Sigmoid colon (tissue), 7 donors: ENCODE measurements around the gene UBE2N. TPM values are rescaled to one million over a fixed set of nuclear protein-coding genes. Genes with fewer than 3 reads are reported as not detected.
"Not testable (repeated sequence)": the region's sequence is repeated elsewhere in the genome, so short reads cannot be mapped to it uniquely, and the experiment has no call there.

Experiments
- DNase-seq: peaks from one replicate; pipeline ENCODE4 v3.0.0-alpha.2; 2019
- H3K27ac ChIP-seq, 4 donors: fragments of 200-600 bp; sonication (generic); one replicate each; pipeline ENCODE4 v1.5.1; 2016 to 2019; ENCODE audit warnings: mild to moderate bottlenecking in 1 of 4
- H3K27me3 ChIP-seq, 3 donors: fragments of 200-600 bp; sonication (generic); one replicate each; pipeline ENCODE4 v1.5.1; 2019; ENCODE audit warnings: mild to moderate bottlenecking in 1 of 3
- H3K36me3 ChIP-seq, 4 donors: fragments of 200-600 bp; sonication (generic); one replicate each; pipeline ENCODE4 v1.5.1; 2016 to 2019
- H3K4me1 ChIP-seq, 4 donors: fragments of 200-600 bp; sonication (generic); one replicate each; pipeline ENCODE4 v1.5.1; 2017 to 2019
- H3K4me3 ChIP-seq, 4 donors: fragments of 200-600 bp; sonication (generic); one replicate each; pipeline ENCODE4 v1.5.1; 2017 to 2019; ENCODE audit warnings: mild to moderate bottlenecking in 2 of 4, moderate library complexity in 1 of 4
- H3K9me3 ChIP-seq, 4 donors: fragments of 200-600 bp in 3 of 4; sonication (generic) in 3 of 4; one replicate each; pipeline versions ENCODE4 v1.5.1 to v1.6.1; 2013 to 2019
- EP300 ChIP-seq, 4 donors: sonication (generic); formaldehyde crosslinking; IDR thresholded peaks; one replicate each; pipeline ENCODE4 v1.6.1; 2017; ENCODE audit warnings: antibody characterized with exemption in 4 of 4
- POLR2A ChIP-seq, 2 donors: fragments of 450-650 bp; IDR thresholded peaks; one replicate each; pipeline ENCODE4 v1.6.1; 2016; ENCODE audit warnings: antibody characterized with exemption in 2 of 2, mild to moderate bottlenecking in 2 of 2, moderate library complexity in 2 of 2
- POLR2AphosphoS5 ChIP-seq, 4 donors: sonication (generic); formaldehyde crosslinking; IDR thresholded peaks; one replicate each; pipeline ENCODE4 v1.6.1; 2017; ENCODE audit warnings: antibody characterized with exemption in 4 of 4
- WGBS, 2 donors: extraction: QIAGEN DNeasy Blood & Tissue Kit; methylation state at CpG; one replicate each; pipeline ENCODE4 v1.1.7; 2013; 5-methylcytosine and 5-hydroxymethylcytosine counted together
- intact Hi-C: fragments of 100-400 bp; cut with DNase I; formaldehyde crosslinking; loops from one replicate; pipeline ENCODE4 v1.15.1; 2023
- polyA plus RNA-seq, 3 donors: library from polyadenylated mRNA; stranded (reverse); fragments of 200-250 nt; gene quantifications; one replicate each; pipeline ENCODE4 v1.2.3, GENCODE V29; 2013
- total RNA-seq, 4 donors: library from RNA; depleted of rRNA; stranded (reverse); fragments of >200 nt; gene quantifications; one replicate each; pipeline ENCODE4 v1.1.0, GENCODE V29; 2016
- TF ChIP-seq, protein P1 (sequence below), 4 experiments: fragments of 450-650 bp in 3 of 4; fragments of 200-600 bp in 1 of 4; IDR thresholded peaks; one replicate each; pipeline ENCODE4 v1.5.1; 2016 to 2019; ENCODE audit warnings: antibody characterized with exemption in 4 of 4, mild to moderate bottlenecking in 3 of 4, moderate library complexity in 2 of 4
- donor health status: healthy with polysubstance abuse.
- donor health status: Bipolar disorder and iron deficiency.
- donor health status: healthy.

The UBE2N gene
- total and polyA plus RNA-seq, 7 donors = 23.0 to 102 (median 28.0) TPM

DNA sequence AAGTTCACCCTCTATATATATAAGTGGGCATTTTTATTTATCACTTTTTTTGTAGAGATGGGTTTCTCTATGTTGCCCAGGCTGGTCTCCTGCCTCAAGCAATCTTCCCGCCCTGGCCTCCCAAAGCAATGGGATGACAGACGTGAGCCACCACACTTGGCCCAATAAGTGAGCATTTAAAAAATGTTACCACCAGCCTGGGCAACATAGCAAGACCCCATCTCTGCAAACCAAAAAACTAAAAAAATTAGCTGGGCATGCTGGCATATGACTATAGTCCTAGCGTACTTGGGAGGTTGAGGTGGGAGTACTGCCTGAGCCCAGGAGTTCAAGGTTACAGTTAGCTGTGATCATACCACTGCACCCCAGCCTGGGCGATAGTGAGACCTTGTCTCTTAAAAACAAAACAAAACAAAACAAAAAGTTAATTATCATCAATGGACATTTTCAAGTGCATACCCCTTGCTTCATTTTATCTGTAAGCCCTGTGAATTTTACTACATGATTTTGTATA, 23.7 kb downstream of the UBE2N start:
- TF ChIP-seq, protein P1, sequence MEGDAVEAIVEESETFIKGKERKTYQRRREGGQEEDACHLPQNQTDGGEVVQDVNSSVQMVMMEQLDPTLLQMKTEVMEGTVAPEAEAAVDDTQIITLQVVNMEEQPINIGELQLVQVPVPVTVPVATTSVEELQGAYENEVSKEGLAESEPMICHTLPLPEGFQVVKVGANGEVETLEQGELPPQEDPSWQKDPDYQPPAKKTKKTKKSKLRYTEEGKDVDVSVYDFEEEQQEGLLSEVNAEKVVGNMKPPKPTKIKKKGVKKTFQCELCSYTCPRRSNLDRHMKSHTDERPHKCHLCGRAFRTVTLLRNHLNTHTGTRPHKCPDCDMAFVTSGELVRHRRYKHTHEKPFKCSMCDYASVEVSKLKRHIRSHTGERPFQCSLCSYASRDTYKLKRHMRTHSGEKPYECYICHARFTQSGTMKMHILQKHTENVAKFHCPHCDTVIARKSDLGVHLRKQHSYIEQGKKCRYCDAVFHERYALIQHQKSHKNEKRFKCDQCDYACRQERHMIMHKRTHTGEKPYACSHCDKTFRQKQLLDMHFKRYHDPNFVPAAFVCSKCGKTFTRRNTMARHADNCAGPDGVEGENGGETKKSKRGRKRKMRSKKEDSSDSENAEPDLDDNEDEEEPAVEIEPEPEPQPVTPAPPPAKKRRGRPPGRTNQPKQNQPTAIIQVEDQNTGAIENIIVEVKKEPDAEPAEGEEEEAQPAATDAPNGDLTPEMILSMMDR (IDR thresholded peaks at IDR 0.05) = no peak
- TF ChIP-seq POLR2AphosphoS5 (IDR thresholded peaks at IDR 0.05) (no peak), EP300 (IDR thresholded peaks at IDR 0.05) (no peak), POLR2A (IDR thresholded peaks at IDR 0.05) (no peak)
- DNase-seq = no peak
- Histone ChIP-seq H3K27ac (no peak overlapping the region), H3K36me3 (no peaks in the 10 kb centered on the region), H3K4me3 (no peak overlapping the region), H3K27me3 (no peaks in the 10 kb centered on the region), H3K9me3 (no peaks in the 10 kb centered on the region), H3K4me1 (peaks cover 0 to 55% (median 28%) of the 10 kb centered on the region in 4 donors)
- 95 to 97% methylated on average over 4 of the region's 4 CpGs for WGBS, 2 donors
- intact Hi-C loops = no loop called here

DNA sequence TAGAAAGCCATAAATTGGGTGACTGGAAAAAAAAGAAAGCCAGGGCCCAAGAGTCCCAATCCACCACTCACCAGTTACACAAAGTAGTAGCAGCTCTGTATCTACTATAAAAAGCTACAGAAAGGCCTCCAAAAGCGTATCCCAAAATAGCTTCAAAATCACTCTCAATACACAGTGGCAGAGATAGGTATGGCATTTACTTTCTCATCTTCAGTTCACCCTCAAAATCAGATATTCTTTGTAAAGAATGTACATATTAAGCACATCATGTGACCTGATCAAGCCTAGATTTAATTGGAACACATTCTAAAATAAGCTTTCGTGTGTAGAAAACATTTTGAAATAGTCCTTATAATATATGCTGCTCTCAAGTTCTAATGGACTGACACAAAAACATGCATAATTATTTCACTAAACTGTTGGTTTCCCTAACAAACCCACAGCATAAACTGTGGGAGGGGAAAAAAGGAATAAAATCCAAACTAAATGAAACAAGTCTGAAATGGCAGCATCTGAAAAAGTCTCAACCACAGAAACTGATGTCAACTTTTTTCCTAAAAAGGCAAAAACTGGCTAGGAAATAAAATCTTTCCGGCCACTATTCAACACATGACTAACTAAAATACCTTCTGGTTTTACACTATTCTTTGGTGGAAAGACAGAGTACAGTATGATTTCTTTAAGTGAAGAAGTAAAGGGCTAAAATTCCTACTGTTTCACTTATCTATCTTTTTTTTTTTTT, 25.9 kb downstream of the UBE2N start:
- no peaks in the 10 kb centered on the region for H3K9me3 ChIP-seq
- peaks cover 0 to 1% (median 0%) of the 10 kb centered on the region in 4 donors for H3K36me3 ChIP-seq
- TF ChIP-seq EP300 (IDR thresholded peaks at IDR 0.05) (no peak), POLR2A (IDR thresholded peaks at IDR 0.05) (no peak), POLR2AphosphoS5 (IDR thresholded peaks at IDR 0.05) (no peak)
- TF ChIP-seq, protein P1 (IDR thresholded peaks at IDR 0.05) = no peak
- 69 to 86% methylated on average over 3 of the region's 3 CpGs for WGBS, 2 donors
- peaks cover 0 to 34% (median 19%) of the 10 kb centered on the region in 4 donors for H3K4me1 ChIP-seq
- H3K27ac ChIP-seq = peak overlapping the region in 2 of 4 donors; percentile 8 to 23
- H3K4me3 ChIP-seq = no peak overlapping the region
- no peak for DNase-seq
- no peaks in the 10 kb centered on the region for H3K27me3 ChIP-seq
- intact Hi-C loops = no loop called here

DNA sequence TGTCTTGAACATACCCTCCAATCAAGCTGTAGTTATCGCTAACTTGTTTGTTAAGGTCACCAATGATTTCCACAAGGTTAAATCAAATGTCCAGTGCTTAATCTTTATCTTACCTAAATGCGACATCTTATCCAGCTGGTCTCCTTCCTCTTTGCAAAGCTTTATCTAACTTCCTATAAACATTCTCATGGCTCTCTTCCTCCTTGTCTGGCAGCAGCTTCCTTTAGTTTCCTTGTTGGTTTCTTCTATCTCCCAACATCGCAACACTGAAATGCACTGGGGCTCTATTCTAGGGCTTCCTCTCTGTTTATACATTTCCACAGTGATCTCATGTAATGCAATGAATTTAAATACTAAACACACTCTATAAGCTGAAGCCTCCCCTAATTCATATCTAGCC, 28.7 kb downstream of the UBE2N start:
- H3K9me3 ChIP-seq = no peaks in the 10 kb centered on the region
- H3K4me3 ChIP-seq = no peak overlapping the region
- no peak for DNase-seq
- no peaks in the 10 kb centered on the region for H3K27me3 ChIP-seq
- H3K4me1 ChIP-seq = peaks cover 0 to 27% (median 16%) of the 10 kb centered on the region in 4 donors
- peaks cover 0 to 20% (median 0%) of the 10 kb centered on the region in 4 donors for H3K36me3 ChIP-seq
- H3K27ac ChIP-seq = no peak overlapping the region
- TF ChIP-seq, protein P1 (IDR thresholded peaks at IDR 0.05) = no peak
- TF ChIP-seq POLR2A (IDR thresholded peaks at IDR 0.05) (no peak), EP300 (IDR thresholded peaks at IDR 0.05) (no peak), POLR2AphosphoS5 (IDR thresholded peaks at IDR 0.05) (no peak)
- intact Hi-C loops = no loop called here
- WGBS, 2 donors = 78 to 81% methylated on average over 3 of the region's 3 CpGs

DNA sequence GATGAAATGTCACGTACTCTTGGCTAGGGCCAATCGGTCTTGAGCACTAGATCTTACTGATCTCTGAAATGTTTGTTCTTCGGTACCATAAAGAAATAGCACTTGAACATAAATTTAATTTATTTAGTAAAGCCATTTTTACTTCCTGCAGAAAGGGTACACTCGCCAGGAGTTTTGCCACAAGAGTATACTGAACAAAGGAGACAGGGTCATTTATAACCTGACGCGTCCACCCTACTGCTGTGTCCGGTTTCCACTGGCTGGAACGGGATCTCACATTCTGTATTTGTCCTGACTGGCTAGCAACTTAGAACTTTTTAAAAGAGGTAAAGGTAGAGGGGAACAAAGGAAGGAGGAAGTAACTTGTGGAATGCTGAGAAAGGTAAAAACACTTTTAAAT, 29.4 kb downstream of the UBE2N start:
- peaks cover 0 to 20% (median 1%) of the 10 kb centered on the region in 4 donors for H3K36me3 ChIP-seq
- 90 to 91% methylated on average over 8 of the region's 8 CpGs for WGBS, 2 donors
- H3K27ac ChIP-seq, intact Hi-C loops, H3K9me3 ChIP-seq, H3K4me3 ChIP-seq, H3K27me3 ChIP-seq, DNase-seq: not testable (repeated sequence)
- H3K4me1 ChIP-seq = peaks cover 0 to 27% (median 16%) of the 10 kb centered on the region in 4 donors

DNA sequence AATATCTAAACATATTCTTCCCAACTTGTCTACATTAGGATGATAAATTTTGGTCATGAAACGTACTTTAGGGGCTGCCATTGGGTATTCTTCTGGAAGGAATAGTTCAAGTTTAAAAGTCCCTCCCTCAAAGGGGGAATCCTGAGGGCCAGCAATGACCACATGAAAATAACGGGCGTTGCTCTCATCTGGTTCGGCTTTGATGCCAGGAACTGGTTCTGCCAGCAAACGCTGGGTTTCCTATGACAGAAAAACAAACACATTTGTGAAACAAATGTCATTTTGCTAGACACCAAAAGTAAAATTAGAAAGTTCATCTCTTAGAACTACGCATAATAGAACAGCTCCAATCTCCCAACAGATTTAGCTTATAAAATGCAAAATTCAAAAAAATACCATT, 30.7 kb downstream of the UBE2N start:
- 65 to 74% methylated on average over 6 of the region's 6 CpGs for WGBS, 2 donors
- peaks cover 0 to 20% (median 1%) of the 10 kb centered on the region in 4 donors for H3K36me3 ChIP-seq
- peaks cover 0 to 21% (median 9%) of the 10 kb centered on the region in 4 donors for H3K4me1 ChIP-seq
- intact Hi-C loops, H3K27ac ChIP-seq, H3K4me3 ChIP-seq, H3K27me3 ChIP-seq, H3K9me3 ChIP-seq, DNase-seq: not testable (repeated sequence)

DNA sequence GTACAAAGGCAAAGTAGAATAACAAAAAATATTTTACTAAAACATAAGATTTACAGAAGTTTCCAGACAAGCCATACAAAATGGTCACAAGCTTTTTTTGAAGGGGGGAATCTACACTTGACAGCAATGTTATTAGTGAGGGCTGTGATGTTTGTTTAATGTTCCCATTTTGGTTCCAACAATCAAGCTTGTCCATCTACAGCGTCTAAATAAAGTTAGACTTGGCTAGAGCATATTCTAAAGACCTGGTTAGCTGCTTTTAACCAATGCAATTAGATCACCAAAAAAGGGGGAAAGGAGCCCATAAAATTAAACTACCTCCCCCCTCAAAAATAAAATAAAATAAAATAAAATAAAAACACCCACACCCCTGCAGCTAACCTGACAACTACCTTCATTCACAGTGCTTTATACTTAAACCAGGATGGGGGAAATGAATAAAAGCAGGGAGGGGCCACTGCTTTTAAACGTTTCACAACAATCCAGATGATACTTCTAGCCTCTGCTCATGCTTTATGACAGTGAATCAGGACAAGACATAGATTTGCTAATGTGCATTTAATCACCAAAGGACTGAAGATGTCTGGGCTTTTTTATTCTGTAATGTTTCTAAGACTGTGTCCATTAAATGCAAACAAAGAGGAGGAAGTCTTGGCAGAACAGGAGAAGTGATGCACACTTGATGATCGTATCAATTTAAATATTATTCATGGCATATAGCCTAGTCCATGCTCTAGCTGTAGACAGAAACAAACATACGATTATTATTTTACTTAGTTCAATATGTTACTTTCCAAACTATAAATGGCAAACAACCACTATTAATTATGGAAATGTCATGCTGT, 32.2 kb downstream of the UBE2N start:
- WGBS, 2 donors = 58 to 73% methylated on average over 4 of the region's 4 CpGs
- H3K9me3 ChIP-seq, H3K27me3 ChIP-seq, DNase-seq, intact Hi-C loops, H3K4me1 ChIP-seq, H3K4me3 ChIP-seq, H3K27ac ChIP-seq: not testable (repeated sequence)
- H3K36me3 ChIP-seq = peaks cover 0 to 20% (median 1%) of the 10 kb centered on the region in 4 donors
